ENCODE measurements around the gene SNX24. TPM values are rescaled to one million over a fixed set of nuclear protein-coding genes. Genes with fewer than 3 reads are reported as not detected.

Gene SNX24
- total and polyA plus RNA-seq, 2 experiments from 2014 or later = 18.0 to 27.5 TPM

GRCh38 chr5:122921826-122922225 lies 76.4 kb downstream of the SNX24 start:
- no peaks in the 10 kb centered on the region for H3K36me3 ChIP-seq (ENCODE audit: insufficient read depth)
- ATAC-seq = peak; percentile 80
- H3K4me3 ChIP-seq = no peak overlapping the region
- H2AFZ ChIP-seq = no peak overlapping the region
- DNase-seq (ENCODE audit: low spot score) = peak; percentile 61
- no peaks in the 10 kb centered on the region for H3F3A ChIP-seq (replicated peaks; ENCODE audit: low read depth)
- Mint-ChIP-seq H3K36me3 (ENCODE audit: low read depth) (no peaks in the 10 kb centered on the region), H3K4me3 (no peak overlapping the region), H3K27me3 (ENCODE audit: insufficient read depth, low read depth, poor library complexity) (peaks cover 7% of the 10 kb centered on the region), H3K9me3 (no peaks in the 10 kb centered on the region), H3K4me1 (peaks cover 51% of the 10 kb centered on the region), H3K27ac (no peak overlapping the region)
- H3K27ac ChIP-seq (ENCODE audit: low read depth) = no peak overlapping the region
- peaks cover 51% of the 10 kb centered on the region for H3K4me1 ChIP-seq (ENCODE audit: insufficient read depth)
- H4K20me1 ChIP-seq (replicated peaks; ENCODE audit: insufficient read depth) = no peaks in the 10 kb centered on the region
- H3K27me3 ChIP-seq (ENCODE audit: insufficient read depth) = no peaks in the 10 kb centered on the region
- no peaks in the 10 kb centered on the region for H3K9me2 ChIP-seq (ENCODE audit: insufficient read depth)
- no peak for TF ChIP-seq ZNF331 (CRISPR knock-in tag; IDR thresholded peaks at IDR 0.05; ENCODE audit: low read depth)
- TF ChIP-seq NANOG (IDR thresholded peaks at IDR 0.05; ENCODE audit: borderline replicate concordance) = peak; percentile 45; the same call in 1 of the 2 replicates
- no peak for TF ChIP-seq ZNF462 (CRISPR knock-in tag; IDR thresholded peaks at IDR 0.05)
- H3K4me2 ChIP-seq = peak overlapping the region; percentile 4
- no peaks in the 10 kb centered on the region for H3K79me2 ChIP-seq (replicated peaks; ENCODE audit: insufficient read depth)

GRCh38 chr5:122924203-122924602 lies 78.8 kb downstream of the SNX24 start:
- H3K4me1 ChIP-seq (ENCODE audit: insufficient read depth) = peaks cover 51% of the 10 kb centered on the region
- peaks cover 7% of the 10 kb centered on the region for H3K27me3 Mint-ChIP-seq (ENCODE audit: insufficient read depth, low read depth, poor library complexity)
- H3K79me2 ChIP-seq (replicated peaks; ENCODE audit: insufficient read depth) = no peaks in the 10 kb centered on the region
- H3F3A ChIP-seq (replicated peaks; ENCODE audit: low read depth) = no peaks in the 10 kb centered on the region
- H3K4me2 ChIP-seq = no peak overlapping the region
- H2AFZ ChIP-seq = no peak overlapping the region
- H3K36me3 Mint-ChIP-seq (ENCODE audit: low read depth) = no peaks in the 10 kb centered on the region
- H3K9me2 ChIP-seq (ENCODE audit: insufficient read depth) = no peaks in the 10 kb centered on the region
- no peaks in the 10 kb centered on the region for H4K20me1 ChIP-seq (replicated peaks; ENCODE audit: insufficient read depth)
- no peak for TF ChIP-seq ZNF114 (CRISPR knock-in tag; IDR thresholded peaks at IDR 0.05)
- TF ChIP-seq POLR2AphosphoS5 (IDR thresholded peaks at IDR 0.05; ENCODE audit: low read depth) = no peak
- no peak overlapping the region for H3K27ac ChIP-seq (ENCODE audit: low read depth)
- no peaks in the 10 kb centered on the region for H3K27me3 ChIP-seq (ENCODE audit: insufficient read depth)
- no peak overlapping the region for H3K4me3 ChIP-seq
- peaks cover 49% of the 10 kb centered on the region for H3K4me1 Mint-ChIP-seq
- DNase-seq (ENCODE audit: low spot score) = no peak
- no peak overlapping the region for H3K4me3 Mint-ChIP-seq
- H3K27ac Mint-ChIP-seq = no peak overlapping the region
- H3K9me3 Mint-ChIP-seq = no peaks in the 10 kb centered on the region
- H3K36me3 ChIP-seq (ENCODE audit: insufficient read depth) = no peaks in the 10 kb centered on the region
- ATAC-seq = no peak

Measured in GM23338 (cell line).